HepG2 (cell line): ENCODE measurements around the gene DDI2. TPM values are rescaled to one million over a fixed set of nuclear protein-coding genes. Genes with fewer than 3 reads are reported as not detected.

Experiments
- ATAC-seq: fragments of 200-7000 bp; cut with Tn5 transposase; 3 replicates; pipeline ENCODE4 v1.9.1; 2020; ENCODE audit warnings: mild to moderate bottlenecking, moderate library complexity
- BruUV-seq: library from RNA; stranded (reverse); fragments of 400-500 nt; replicated peaks from 2 replicates; lab custom pipeline; 2021; lab: Mats Ljungman, UMichigan
- CTCF ChIA-PET: fragments of 300-600 bp; formaldehyde crosslinking; extraction: SDS; loops from one replicate; lab custom pipeline; 2021; ENCODE audit warnings: low total read pairs, inconsistent platforms, low intra/inter-chr PET ratio; lab: Yijun Ruan, JAX
- POLR2A ChIA-PET: fragments of 350-600 bp; sonication (Branson Sonifier 250); formaldehyde crosslinking; loops from one replicate; lab custom pipeline; 2020; ENCODE audit warnings: antibody characterized with exemption, inconsistent platforms; lab: Yijun Ruan, JAX
- DNase-seq: peaks from one replicate; pipeline ENCODE4 v3.0.0-alpha.2; 2015; ENCODE audit warnings: low spot score
- FAIRE-seq: peaks from 3 replicates; lab custom pipeline; 2011; peaks lifted over from hg19 to GRCh38; lab: Jason Lieb, UNC
- H2AFZ ChIP-seq: one replicate; pipeline ENCODE4 v1.6.1; 2011; ENCODE audit warnings: low read length, inconsistent platforms
- H3K27ac ChIP-seq: fragments of 300-600 bp; 3 replicates; pipeline ENCODE4 v1.8.0; 2011; ENCODE audit warnings: mixed run types, mild to moderate bottlenecking, mixed read lengths, low read length, inconsistent platforms; ENCODE audit not compliant: insufficient read depth; ENCODE audit errors: extremely low read length
- H3K27me3 ChIP-seq, 2 experiments: fragments of 200-600 bp in 1 of 2; 2 replicates in 1 of 2; 3 replicates in 1 of 2; pipeline versions ENCODE4 v1.6.0 to v1.8.0; 2011; ENCODE audit warnings: low read length in 2 of 2, mild to moderate bottlenecking in 2 of 2, moderate library complexity in 2 of 2, inconsistent platforms in 1 of 2; ENCODE audit not compliant: insufficient read depth in 2 of 2, control insufficient read depth in 1 of 2
- H3K36me3 ChIP-seq, 2 experiments: fragments of 200-600 bp in 1 of 2; replicated peaks in 1 of 2; 2 replicates in 1 of 2; 3 replicates in 1 of 2; pipeline versions ENCODE4 v1.5.1 to v1.8.0; 2011; ENCODE audit warnings: low read length in 2 of 2, inconsistent platforms in 1 of 2; ENCODE audit not compliant: insufficient read depth in 2 of 2, control insufficient read depth in 1 of 2
- H3K4me1 ChIP-seq: 2 replicates; pipeline ENCODE4 v1.5.1; 2012; ENCODE audit warnings: low read length, inconsistent platforms; ENCODE audit not compliant: insufficient read depth
- H3K4me2 ChIP-seq: 2 replicates; pipeline ENCODE4 v1.6.0; 2011; ENCODE audit warnings: low read depth, low read length, inconsistent platforms
- H3K4me3 ChIP-seq, 3 experiments: fragments of 200-600 bp in 1 of 3; sonication (generic), shearing (Covaris generic) in 1 of 3; replicated peaks in 1 of 3; 2 replicates each; pipeline ENCODE4 v1.5.1; 2011 to 2016; ENCODE audit warnings: low read length in 3 of 3, inconsistent platforms in 2 of 3, low read depth in 2 of 3, mild to moderate bottlenecking in 2 of 3, control low read depth in 1 of 3, mixed read lengths in 1 of 3; ENCODE audit not compliant: insufficient read depth in 1 of 3
- H3K79me2 ChIP-seq: one replicate; pipeline ENCODE4 v1.6.1; 2011; ENCODE audit warnings: low read length, inconsistent platforms; ENCODE audit not compliant: insufficient read depth
- H3K9ac ChIP-seq: 2 replicates; pipeline ENCODE4 v1.6.0; 2011; ENCODE audit warnings: mild to moderate bottlenecking, low read depth, low read length, inconsistent platforms; ENCODE audit not compliant: insufficient read depth
- H3K9me3 ChIP-seq: 2 replicates; pipeline ENCODE4 v1.5.1; 2012; ENCODE audit warnings: mild to moderate bottlenecking, low read length
- H4K20me1 ChIP-seq: 2 replicates; pipeline ENCODE4 v1.6.0; 2011; ENCODE audit warnings: inconsistent platforms, mild to moderate bottlenecking, low read length, moderate library complexity; ENCODE audit not compliant: insufficient read depth
- KMT2A ChIP-seq: sonication (generic); formaldehyde crosslinking; IDR thresholded peaks from 2 replicates; pipeline ENCODE4 v1.4.0; 2020; ENCODE audit warnings: missing genetic modification reagents
- PCBP1 ChIP-seq: fragments of 200-400 bp; formaldehyde crosslinking; IDR thresholded peaks from 2 replicates; pipeline ENCODE4 v1.6.1; 2017; ENCODE audit warnings: mild to moderate bottlenecking, low read depth, low read length, borderline replicate concordance
- PHF20 ChIP-seq: sonication (generic); formaldehyde crosslinking; IDR thresholded peaks from 2 replicates; pipeline ENCODE4 v1.5.0; 2020; ENCODE audit warnings: mild to moderate bottlenecking, missing genetic modification reagents
- PRPF4 ChIP-seq: fragments of 200-400 bp; formaldehyde crosslinking; IDR thresholded peaks from 2 replicates; pipeline ENCODE4 v1.6.1; 2016; ENCODE audit warnings: low read length, low read depth; ENCODE audit not compliant: poor library complexity, severe bottlenecking
- SIN3B ChIP-seq: fragments of 150-350 bp; IDR thresholded peaks from 2 replicates; pipeline ENCODE4 v1.6.1; 2014; ENCODE audit warnings: low read length
- TAF15 ChIP-seq: fragments of 200-400 bp; formaldehyde crosslinking; IDR thresholded peaks from one replicate; pipeline ENCODE4 v1.6.1; 2018; ENCODE audit warnings: mild to moderate bottlenecking, low read depth, low read length; ENCODE audit not compliant: poor library complexity, severe bottlenecking
- ZNF484 ChIP-seq: sonication (generic); formaldehyde crosslinking; IDR thresholded peaks from 2 replicates; pipeline ENCODE4 v1.5.1; 2020; ENCODE audit warnings: mild to moderate bottlenecking, low read depth, missing genetic modification reagents, borderline replicate concordance
- ZNF512B ChIP-seq: sonication (generic); formaldehyde crosslinking; IDR thresholded peaks from 2 replicates; pipeline ENCODE4 v1.5.1; 2020; ENCODE audit warnings: missing genetic modification reagents, mild to moderate bottlenecking, borderline replicate concordance
- WGBS: methylation state at CpG from one replicate; pipeline ENCODE4 v1.1.6; 2017; ENCODE audit warnings: low lambda C conversion rate; 5-methylcytosine and 5-hydroxymethylcytosine counted together
- in situ Hi-C: cut with HindIII; loops from 2 replicates; pipeline ENCODE4 v1.10.0; 2017; ENCODE audit warnings: low pct_unique_long_range_greater_than_20kb; ENCODE audit not compliant: extremely low pct_ligation_motif_present
- intact Hi-C: fragments of 100-400 bp; cut with micrococcal nuclease; formaldehyde crosslinking; loops from one replicate; pipeline ENCODE4 v1.10.0; 2022; ENCODE audit not compliant: unreplicated experiment
- polyA plus RNA-seq, 8 experiments: library from polyadenylated mRNA; depleted of rRNA in 3 of 8; stranded (reverse) in 7 of 8; unstranded in 1 of 8; fragments of >200 nt; fragmentation: Illumina TruSeq in 4 of 8; extraction: Trizol in 4 of 8; gene quantifications; 2 replicates each; pipeline versions ENCODE4 v1.2.1 to v1.2.3, GENCODE V29; 2011 to 2016; ENCODE audit warnings: low read depth in 4 of 8, missing spikeins in 1 of 8, mixed read lengths in 1 of 8; ENCODE audit not compliant: insufficient read depth in 1 of 8
- total RNA-seq, 5 experiments: library from RNA; depleted of rRNA; stranded (reverse); fragments of >200 nt; fragmentation: Illumina TruSeq; extraction: Trizol; gene quantifications; 2 replicates each; pipeline ENCODE4 v1.2.3, GENCODE V29; 2016; ENCODE audit warnings: low read depth in 1 of 5
- TF ChIP-seq, protein P1 (sequence below): sonication (generic); formaldehyde crosslinking; IDR thresholded peaks from 2 replicates; pipeline ENCODE4 v1.4.0; 2020; ENCODE audit warnings: missing genetic modification reagents
- TF ChIP-seq, protein P2 (sequence below): sonication (generic); formaldehyde crosslinking; conservative IDR thresholded peaks from 2 replicates; pipeline ENCODE4 v1.8.0; 2022; ENCODE audit warnings: missing genetic modification reagents

The DDI2 gene
- total and polyA plus RNA-seq, 2 of the 13 experiments (the other 11 are each of a cell fraction or from before 2014, with no cell fraction given), result 8.5 to 25.7 TPM

DNA sequence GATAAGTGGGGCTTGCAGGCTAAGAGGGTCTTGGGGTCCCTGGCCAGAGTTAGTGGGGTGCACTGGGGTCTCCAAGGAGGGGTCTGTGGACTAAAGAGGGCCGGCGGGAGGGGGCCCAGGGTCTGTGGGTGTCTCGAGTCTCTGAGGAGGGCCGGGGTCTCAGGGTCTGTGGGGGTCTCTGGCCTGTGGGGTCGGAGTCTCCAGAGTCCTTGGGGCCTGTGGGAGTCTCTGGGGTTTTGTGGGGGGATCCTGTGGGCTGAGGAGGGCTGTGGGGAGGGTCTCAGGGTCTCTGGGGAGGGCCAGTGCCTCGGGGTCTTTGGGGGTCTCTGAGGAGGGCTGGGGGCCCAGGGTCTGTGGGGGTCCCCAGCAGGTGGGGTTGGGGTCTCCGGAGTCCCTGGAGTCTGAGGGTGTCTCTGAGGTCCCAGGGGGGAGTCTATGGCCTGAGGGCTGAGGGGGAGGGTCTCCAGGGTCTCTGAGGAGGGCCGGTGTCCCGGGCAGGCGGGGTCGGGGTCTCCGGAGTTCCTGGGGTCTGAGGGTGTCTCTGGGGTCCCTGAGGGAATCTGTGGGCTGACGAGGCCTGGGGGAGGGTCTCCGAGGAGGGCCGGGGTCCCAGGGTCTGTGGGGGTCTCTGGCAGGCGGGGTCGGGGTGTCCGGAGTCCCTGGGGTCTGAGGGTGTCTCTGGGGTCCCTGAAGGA lies 66.2 kb downstream of the DDI2 start:
- ATAC-seq (no peak), DNase-seq (no peak), FAIRE-seq (no peak)
- CTCF ChIA-PET, result no interaction called here
- Histone ChIP-seq H3K4me3 (peak overlapping the region; percentile 88 to 95 (median 92)), H3K9me3 (no peaks in the 10 kb centered on the region), H3K79me2 (peaks cover 28% of the 10 kb centered on the region), H4K20me1 (0 out of 2 replicates have a peak, but pooled peaks cover 5% of the 10 kb centered on the region), H3K4me1 (peaks cover 62% of the 10 kb centered on the region), H3K9ac (peak overlapping the region; percentile 83), H3K4me2 (peak overlapping the region; percentile 88), H3K36me3 (no peaks in the 10 kb centered on the region), H2AFZ (no peak overlapping the region), H3K27ac (peak overlapping the region; percentile 67), H3K27me3 (no peaks in the 10 kb centered on the region)
- WGBS, result 52% methylated on average over 6 of the region's 18 CpGs
- BruUV-seq, result no TSS peak
- in situ Hi-C loops, result no loop called here
- POLR2A ChIA-PET, result no interaction called here
- intact Hi-C loops, result loop anchor here (10.0 kb wide), 2 partner anchors 59 to 61 kb away; partner anchors contain the start of gene TMEM82
- TF ChIP-seq PHF20 (CRISPR knock-in tag), result 0 out of 2 replicates have a peak, but pooled peaks have one; percentile 0
- TF ChIP-seq PCBP1, result 0 out of 2 replicates have a peak, but pooled peaks have one; percentile 56
- no peak for TF ChIP-seq ZNF484

DNA sequence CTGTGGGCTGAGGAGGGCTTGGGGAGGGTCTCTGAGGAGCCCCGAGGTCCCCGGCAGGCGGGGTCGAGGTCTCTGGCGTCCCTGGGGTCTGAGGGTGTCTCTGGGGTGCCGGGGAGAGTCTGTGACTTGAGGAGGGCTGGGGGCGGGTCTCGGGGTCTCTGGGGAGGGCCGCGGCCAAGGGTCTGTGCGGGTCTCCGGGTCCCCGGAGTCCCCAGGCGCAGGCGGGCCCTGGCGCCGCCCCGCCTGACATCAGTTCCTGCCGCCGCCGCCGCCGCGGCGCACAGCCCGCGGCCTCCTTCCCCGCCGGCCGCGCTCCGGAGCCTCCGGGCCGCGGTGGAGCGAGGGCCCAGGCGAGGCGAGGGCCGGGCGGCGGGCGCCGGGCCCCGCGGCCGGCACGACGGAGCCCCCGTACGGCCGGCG lies 66.8 kb downstream of the DDI2 start, which contains the start of gene PLEKHM2:
Gene PLEKHM2 (plus strand): TSS at position 279 of the 420 bp plus-strand sequence. CDS start 239 bp downstream, outside the sequence.
- peak within 1 kb of the TSS; percentile 83 for H3K9ac ChIP-seq
- no peak within 1 kb of the TSS for H2AFZ ChIP-seq
- peak; percentile 68 for ATAC-seq
- in situ Hi-C loops (no loop called here), intact Hi-C loops (loop anchor here (10.0 kb wide), 2 partner anchors 59 to 61 kb away; partner anchors contain the start of gene TMEM82)
- H3K4me1 ChIP-seq, result peaks cover 62% of the 10 kb centered on the region
- H3K27me3 ChIP-seq, result no peaks in the 10 kb centered on the region
- peak within 1 kb of the TSS; percentile 88 to 95 (median 92) for H3K4me3 ChIP-seq
- CTCF ChIA-PET, result no interaction called here
- BruUV-seq, result no TSS peak
- peak within 1 kb of the TSS; percentile 67 for H3K27ac ChIP-seq
- H3K9me3 ChIP-seq, result no peaks in the 10 kb centered on the region
- WGBS, result no CpG with 5 or more reads among the region's 52 CpGs
- peak within 1 kb of the TSS; percentile 88 for H3K4me2 ChIP-seq
- FAIRE-seq, result no peak
- POLR2A ChIA-PET, result interaction anchor here (0.9 to 1.1 kb wide), 3 partner anchors 13 to 81 kb away, joined by 3 to 5 read pairs (median 3); no protein-coding TSS in a partner anchor
- 0 out of 2 replicates have a peak, but pooled peaks cover 5% of the 10 kb centered on the region for H4K20me1 ChIP-seq
- peaks cover 28% of the 10 kb centered on the region for H3K79me2 ChIP-seq
- DNase-seq, result no peak
- H3K36me3 ChIP-seq, result no peaks in the 10 kb centered on the region
- no peak for TF ChIP-seq TAF15
- TF ChIP-seq, protein P1, sequence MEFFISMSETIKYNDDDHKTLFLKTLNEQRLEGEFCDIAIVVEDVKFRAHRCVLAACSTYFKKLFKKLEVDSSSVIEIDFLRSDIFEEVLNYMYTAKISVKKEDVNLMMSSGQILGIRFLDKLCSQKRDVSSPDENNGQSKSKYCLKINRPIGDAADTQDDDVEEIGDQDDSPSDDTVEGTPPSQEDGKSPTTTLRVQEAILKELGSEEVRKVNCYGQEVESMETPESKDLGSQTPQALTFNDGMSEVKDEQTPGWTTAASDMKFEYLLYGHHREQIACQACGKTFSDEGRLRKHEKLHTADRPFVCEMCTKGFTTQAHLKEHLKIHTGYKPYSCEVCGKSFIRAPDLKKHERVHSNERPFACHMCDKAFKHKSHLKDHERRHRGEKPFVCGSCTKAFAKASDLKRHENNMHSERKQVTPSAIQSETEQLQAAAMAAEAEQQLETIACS (CRISPR knock-in tag), result no peak
- TF ChIP-seq KMT2A (CRISPR knock-in tag), result no peak
- TF ChIP-seq, protein P2, sequence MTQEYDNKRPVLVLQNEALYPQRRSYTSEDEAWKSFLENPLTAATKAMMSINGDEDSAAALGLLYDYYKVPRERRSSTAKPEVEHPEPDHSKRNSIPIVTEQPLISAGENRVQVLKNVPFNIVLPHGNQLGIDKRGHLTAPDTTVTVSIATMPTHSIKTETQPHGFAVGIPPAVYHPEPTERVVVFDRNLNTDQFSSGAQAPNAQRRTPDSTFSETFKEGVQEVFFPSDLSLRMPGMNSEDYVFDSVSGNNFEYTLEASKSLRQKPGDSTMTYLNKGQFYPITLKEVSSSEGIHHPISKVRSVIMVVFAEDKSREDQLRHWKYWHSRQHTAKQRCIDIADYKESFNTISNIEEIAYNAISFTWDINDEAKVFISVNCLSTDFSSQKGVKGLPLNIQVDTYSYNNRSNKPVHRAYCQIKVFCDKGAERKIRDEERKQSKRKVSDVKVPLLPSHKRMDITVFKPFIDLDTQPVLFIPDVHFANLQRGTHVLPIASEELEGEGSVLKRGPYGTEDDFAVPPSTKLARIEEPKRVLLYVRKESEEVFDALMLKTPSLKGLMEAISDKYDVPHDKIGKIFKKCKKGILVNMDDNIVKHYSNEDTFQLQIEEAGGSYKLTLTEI, result no peak
- no peak for TF ChIP-seq SIN3B
- TF ChIP-seq ZNF512B (CRISPR knock-in tag), result no peak
- no peak for TF ChIP-seq PRPF4
